MM.1S (cell line): ENCODE results near the gene BIRC6.
"Not testable (repeated sequence)": the region's sequence is repeated elsewhere in the genome, so short reads cannot be mapped to it uniquely, and the experiment has no call there.

ENCODE experiments used
- EZH2 ChIP-seq: fragments of 300-600 bp; sonication (generic); optimal IDR thresholded peaks from 2 replicates; pipeline ENCODE3; 2017; ENCODE audit warnings: low read depth, mild to moderate bottlenecking, antibody characterized with exemption, low read length, mixed read lengths
- EZH2phosphoT487 ChIP-seq: fragments of 300-600 bp; sonication (generic); IDR thresholded peaks from 2 replicates; pipeline ENCODE4 v1.6.1; 2018; ENCODE audit warnings: antibody characterized with exemption, low read length
- TF ChIP-seq, protein P1 (sequence below): fragments of 300-600 bp; sonication (generic); IDR thresholded peaks from 2 replicates; pipeline ENCODE4 v1.5.1; 2016; ENCODE audit warnings: antibody characterized with exemption, low read length, mixed read lengths

- not testable (repeated sequence) for TF ChIP-seq EZH2, EZH2phosphoT487
- TF ChIP-seq, protein P1, sequence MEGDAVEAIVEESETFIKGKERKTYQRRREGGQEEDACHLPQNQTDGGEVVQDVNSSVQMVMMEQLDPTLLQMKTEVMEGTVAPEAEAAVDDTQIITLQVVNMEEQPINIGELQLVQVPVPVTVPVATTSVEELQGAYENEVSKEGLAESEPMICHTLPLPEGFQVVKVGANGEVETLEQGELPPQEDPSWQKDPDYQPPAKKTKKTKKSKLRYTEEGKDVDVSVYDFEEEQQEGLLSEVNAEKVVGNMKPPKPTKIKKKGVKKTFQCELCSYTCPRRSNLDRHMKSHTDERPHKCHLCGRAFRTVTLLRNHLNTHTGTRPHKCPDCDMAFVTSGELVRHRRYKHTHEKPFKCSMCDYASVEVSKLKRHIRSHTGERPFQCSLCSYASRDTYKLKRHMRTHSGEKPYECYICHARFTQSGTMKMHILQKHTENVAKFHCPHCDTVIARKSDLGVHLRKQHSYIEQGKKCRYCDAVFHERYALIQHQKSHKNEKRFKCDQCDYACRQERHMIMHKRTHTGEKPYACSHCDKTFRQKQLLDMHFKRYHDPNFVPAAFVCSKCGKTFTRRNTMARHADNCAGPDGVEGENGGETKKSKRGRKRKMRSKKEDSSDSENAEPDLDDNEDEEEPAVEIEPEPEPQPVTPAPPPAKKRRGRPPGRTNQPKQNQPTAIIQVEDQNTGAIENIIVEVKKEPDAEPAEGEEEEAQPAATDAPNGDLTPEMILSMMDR, result not testable (repeated sequence)
These were observed 14.1 kb downstream of the BIRC6 start for GRCh38 chr2:32370942-32371341.
